HepG2 (cell line): ENCODE results near the gene DAB2IP. TPM values are rescaled to one million over a fixed set of nuclear protein-coding genes. Genes with fewer than 3 reads are reported as not detected.

Experiments used
- ATAC-seq: fragments of 200-7000 bp; cut with Tn5 transposase; 3 replicates; pipeline ENCODE4 v1.9.1; 2020; ENCODE audit warnings: mild to moderate bottlenecking, moderate library complexity
- BruUV-seq: library from RNA; stranded (reverse); fragments of 400-500 nt; replicated peaks from 2 replicates; lab custom pipeline; 2021; lab: Mats Ljungman, UMichigan
- CTCF ChIA-PET: fragments of 300-600 bp; formaldehyde crosslinking; extraction: SDS; loops from one replicate; lab custom pipeline; 2021; ENCODE audit warnings: low total read pairs, inconsistent platforms, low intra/inter-chr PET ratio; lab: Yijun Ruan, JAX
- POLR2A ChIA-PET: fragments of 350-600 bp; sonication (Branson Sonifier 250); formaldehyde crosslinking; loops from one replicate; lab custom pipeline; 2020; ENCODE audit warnings: antibody characterized with exemption, inconsistent platforms; lab: Yijun Ruan, JAX
- DNase-seq: peaks from one replicate; pipeline ENCODE4 v3.0.0-alpha.2; 2015; ENCODE audit warnings: low spot score
- FAIRE-seq: peaks from 3 replicates; lab custom pipeline; 2011; peaks lifted over from hg19 to GRCh38; lab: Jason Lieb, UNC
- H2AFZ ChIP-seq: one replicate; pipeline ENCODE4 v1.6.1; 2011; ENCODE audit warnings: low read length, inconsistent platforms
- H3K27ac ChIP-seq: fragments of 300-600 bp; 3 replicates; pipeline ENCODE4 v1.8.0; 2011; ENCODE audit warnings: mixed run types, mild to moderate bottlenecking, mixed read lengths, low read length, inconsistent platforms; ENCODE audit not compliant: insufficient read depth; ENCODE audit errors: extremely low read length
- H3K27me3 ChIP-seq, 2 experiments: fragments of 200-600 bp in 1 of 2; 2 replicates in 1 of 2; 3 replicates in 1 of 2; pipeline versions ENCODE4 v1.6.0 to v1.8.0; 2011; ENCODE audit warnings: low read length in 2 of 2, mild to moderate bottlenecking in 2 of 2, moderate library complexity in 2 of 2, inconsistent platforms in 1 of 2; ENCODE audit not compliant: insufficient read depth in 2 of 2, control insufficient read depth in 1 of 2
- H3K36me3 ChIP-seq, 2 experiments: fragments of 200-600 bp in 1 of 2; replicated peaks in 1 of 2; 2 replicates in 1 of 2; 3 replicates in 1 of 2; pipeline versions ENCODE4 v1.5.1 to v1.8.0; 2011; ENCODE audit warnings: low read length in 2 of 2, inconsistent platforms in 1 of 2; ENCODE audit not compliant: insufficient read depth in 2 of 2, control insufficient read depth in 1 of 2
- H3K4me1 ChIP-seq: 2 replicates; pipeline ENCODE4 v1.5.1; 2012; ENCODE audit warnings: low read length, inconsistent platforms; ENCODE audit not compliant: insufficient read depth
- H3K4me2 ChIP-seq: 2 replicates; pipeline ENCODE4 v1.6.0; 2011; ENCODE audit warnings: low read depth, low read length, inconsistent platforms
- H3K4me3 ChIP-seq, 3 experiments: fragments of 200-600 bp in 1 of 3; sonication (generic), shearing (Covaris generic) in 1 of 3; replicated peaks in 1 of 3; 2 replicates each; pipeline ENCODE4 v1.5.1; 2011 to 2016; ENCODE audit warnings: low read length in 3 of 3, inconsistent platforms in 2 of 3, low read depth in 2 of 3, mild to moderate bottlenecking in 2 of 3, control low read depth in 1 of 3, mixed read lengths in 1 of 3; ENCODE audit not compliant: insufficient read depth in 1 of 3
- H3K79me2 ChIP-seq: one replicate; pipeline ENCODE4 v1.6.1; 2011; ENCODE audit warnings: low read length, inconsistent platforms; ENCODE audit not compliant: insufficient read depth
- H3K9ac ChIP-seq: 2 replicates; pipeline ENCODE4 v1.6.0; 2011; ENCODE audit warnings: mild to moderate bottlenecking, low read depth, low read length, inconsistent platforms; ENCODE audit not compliant: insufficient read depth
- H3K9me3 ChIP-seq: 2 replicates; pipeline ENCODE4 v1.5.1; 2012; ENCODE audit warnings: mild to moderate bottlenecking, low read length
- H4K20me1 ChIP-seq: 2 replicates; pipeline ENCODE4 v1.6.0; 2011; ENCODE audit warnings: inconsistent platforms, mild to moderate bottlenecking, low read length, moderate library complexity; ENCODE audit not compliant: insufficient read depth
- BRD4 ChIP-seq: sonication (generic); formaldehyde crosslinking; IDR thresholded peaks from 2 replicates; pipeline ENCODE4 v1.4.0; 2020; ENCODE audit warnings: missing genetic modification reagents
- RFX5 ChIP-seq: IDR thresholded peaks from 2 replicates; pipeline ENCODE4 v1.6.1; 2011; ENCODE audit warnings: low read depth, low read length, improper control_type of control experiment
- TBX3 ChIP-seq: fragments of 450-650 bp; IDR thresholded peaks from 2 replicates; pipeline ENCODE4 v1.6.1; 2017; ENCODE audit warnings: antibody characterized with exemption, mild to moderate bottlenecking, inconsistent platforms, borderline replicate concordance
- YY1 ChIP-seq: IDR thresholded peaks from 2 replicates; pipeline ENCODE4 v1.6.1; 2011; ENCODE audit warnings: low read length, low read depth, moderate library complexity, mild to moderate bottlenecking; ENCODE audit not compliant: insufficient read depth, insufficient replicate concordance
- ZSCAN12 ChIP-seq: sonication (generic); formaldehyde crosslinking; IDR thresholded peaks from 2 replicates; pipeline ENCODE4 v1.9.0; 2021; ENCODE audit warnings: mild to moderate bottlenecking, missing genetic modification reagents
- WGBS: methylation state at CpG from one replicate; pipeline ENCODE4 v1.1.6; 2017; ENCODE audit warnings: low lambda C conversion rate; 5-methylcytosine and 5-hydroxymethylcytosine counted together
- in situ Hi-C: cut with HindIII; loops from 2 replicates; pipeline ENCODE4 v1.10.0; 2017; ENCODE audit warnings: low pct_unique_long_range_greater_than_20kb; ENCODE audit not compliant: extremely low pct_ligation_motif_present
- intact Hi-C: fragments of 100-400 bp; cut with micrococcal nuclease; formaldehyde crosslinking; loops from one replicate; pipeline ENCODE4 v1.10.0; 2022; ENCODE audit not compliant: unreplicated experiment
- polyA plus RNA-seq, 8 experiments: library from polyadenylated mRNA; depleted of rRNA in 3 of 8; stranded (reverse) in 7 of 8; unstranded in 1 of 8; fragments of >200 nt; fragmentation: Illumina TruSeq in 4 of 8; extraction: Trizol in 4 of 8; gene quantifications; 2 replicates each; pipeline versions ENCODE4 v1.2.1 to v1.2.3, GENCODE V29; 2011 to 2016; ENCODE audit warnings: low read depth in 4 of 8, missing spikeins in 1 of 8, mixed read lengths in 1 of 8; ENCODE audit not compliant: insufficient read depth in 1 of 8
- total RNA-seq, 5 experiments: library from RNA; depleted of rRNA; stranded (reverse); fragments of >200 nt; fragmentation: Illumina TruSeq; extraction: Trizol; gene quantifications; 2 replicates each; pipeline ENCODE4 v1.2.3, GENCODE V29; 2016; ENCODE audit warnings: low read depth in 1 of 5

Gene DAB2IP
- total and polyA plus RNA-seq, 2 of the 13 experiments (the other 11 are each of a cell fraction or from before 2014, with no cell fraction given): 25.3 to 37.9 TPM

- H3K4me1 ChIP-seq: peaks cover 4% of the 10 kb centered on the region; the same call in 1 of the 2 replicates
- CTCF ChIA-PET: no interaction called here
- peaks cover 1 to 49% of the 10 kb centered on the region in 2 experiments; a peak in 4 of 5 replicates for H3K27me3 ChIP-seq
- no peaks in the 10 kb centered on the region for H3K79me2 ChIP-seq
- POLR2A ChIA-PET: no interaction called here
- H3K27ac ChIP-seq: no peak overlapping the region
- no peak for ATAC-seq
- no TSS peak for BruUV-seq
- H3K36me3 ChIP-seq: no peaks in the 10 kb centered on the region
- intact Hi-C loops (loop anchor here (10.0 kb wide), 1 partner anchor 77 kb away; no protein-coding TSS in a partner anchor), in situ Hi-C loops (no loop called here)
- H3K4me3 ChIP-seq: no peak overlapping the region
- 38% methylated on average over 5 of the region's 5 CpGs for WGBS
- no peak overlapping the region for H3K9ac ChIP-seq
- no peak for TF ChIP-seq RFX5
- TF ChIP-seq ZSCAN12 (CRISPR knock-in tag): no peak
- TF ChIP-seq, all 625 proteins: peak for 0
- FAIRE-seq (no peak), DNase-seq (no peak)
- Histone ChIP-seq H2AFZ (no peak overlapping the region), H3K9me3 (no peaks in the 10 kb centered on the region), H3K4me2 (no peak overlapping the region), H4K20me1 (no peaks in the 10 kb centered on the region)
Observed at GRCh38 chr9:121821326-121821725, 169.9 kb downstream of the DAB2IP start.

- no peak for FAIRE-seq
- H3K4me3 ChIP-seq: no peak overlapping the region
- intact Hi-C loops: loop anchor here (10.0 kb wide), 1 partner anchor 78 kb away; no protein-coding TSS in a partner anchor
- ChIA-PET CTCF (no interaction called here), POLR2A (no interaction called here)
- BruUV-seq: no TSS peak
- 56% methylated on average over 18 of the region's 34 CpGs for WGBS
- no peak for DNase-seq
- no peaks in the 10 kb centered on the region for H3K79me2 ChIP-seq
- peaks cover 1 to 43% of the 10 kb centered on the region in 2 experiments; a peak in 4 of 5 replicates for H3K27me3 ChIP-seq
- no peak overlapping the region for H3K27ac ChIP-seq
- no peak for TF ChIP-seq YY1
- TF ChIP-seq TBX3: no peak
- no peak for TF ChIP-seq BRD4 (CRISPR knock-in tag)
- peaks cover 4% of the 10 kb centered on the region; the same call in 1 of the 2 replicates for H3K4me1 ChIP-seq
- no peaks in the 10 kb centered on the region for H4K20me1 ChIP-seq
- no peak overlapping the region for H3K4me2 ChIP-seq
- H3K9me3 ChIP-seq: no peaks in the 10 kb centered on the region
- no peak for ATAC-seq
- no peaks in the 10 kb centered on the region for H3K36me3 ChIP-seq
- in situ Hi-C loops: no loop called here
- no peak overlapping the region for H2AFZ ChIP-seq
- no peak overlapping the region for H3K9ac ChIP-seq
Observed at GRCh38 chr9:121822093-121823085, 171.0 kb downstream of the DAB2IP start.
